ENCODE results near the gene CDC42EP5.
A peak's percentile ranks its signal among the peaks of the same experiment; 100 is the strongest.

The CDC42EP5 gene

GRCh38 chr19:54433697-54434096 lies 39.4 kb downstream of the CDC42EP5 start:
- ChIA-PET CTCF (interaction anchor here (0.7 kb wide), 1 partner anchor 44 kb away, joined by 3 read pairs; no protein-coding TSS in a partner anchor), POLR2A (no interaction called here)
- DNase-seq (ENCODE audit: extremely low spot score): no peak
- TF ChIP-seq CTBP1 (IDR thresholded peaks at IDR 0.05; ENCODE audit: borderline replicate concordance): no peak
- TF ChIP-seq PKNOX1 (IDR thresholded peaks at IDR 0.05): no peak
- TF ChIP-seq L3MBTL2 (conservative IDR thresholded peaks at IDR 0.05): no peak
- no peak for TF ChIP-seq FOXK2 (IDR thresholded peaks at IDR 0.05)
- no peak for TF ChIP-seq NFRKB (IDR thresholded peaks at IDR 0.05)
- no peak for TF ChIP-seq TARDBP (IDR thresholded peaks at IDR 0.05)
- TF ChIP-seq LEF1 (IDR thresholded peaks at IDR 0.05; ENCODE audit: borderline replicate concordance): no peak
- TF ChIP-seq ELF4 (IDR thresholded peaks at IDR 0.05): no peak
- TF ChIP-seq SP1 (IDR thresholded peaks at IDR 0.05): no peak
- TF ChIP-seq FOXA1 (IDR thresholded peaks at IDR 0.05): no peak
- no peak for TF ChIP-seq ARNT (IDR thresholded peaks at IDR 0.05)
- TF ChIP-seq ZNF384 (IDR thresholded peaks at IDR 0.05): no peak
- no peak for TF ChIP-seq SUZ12 (IDR thresholded peaks at IDR 0.05)
- no peak for TF ChIP-seq FOXM1 (IDR thresholded peaks at IDR 0.05; ENCODE audit: borderline replicate concordance)
- no peak for TF ChIP-seq BHLHE40 (IDR thresholded peaks at IDR 0.05; ENCODE audit: borderline replicate concordance)
- TF ChIP-seq HDGF (IDR thresholded peaks at IDR 0.05; ENCODE audit: borderline replicate concordance): no peak

- DNase-seq (ENCODE audit: extremely low spot score): no peak
- TF ChIP-seq FOXM1 (IDR thresholded peaks at IDR 0.05; ENCODE audit: borderline replicate concordance) (no peak), HDGF (IDR thresholded peaks at IDR 0.05; ENCODE audit: borderline replicate concordance) (no peak), L3MBTL2 (conservative IDR thresholded peaks at IDR 0.05) (no peak), SUZ12 (IDR thresholded peaks at IDR 0.05) (no peak), ZNF384 (IDR thresholded peaks at IDR 0.05) (no peak), SP1 (IDR thresholded peaks at IDR 0.05) (no peak), ARNT (IDR thresholded peaks at IDR 0.05) (no peak), FOXK2 (IDR thresholded peaks at IDR 0.05) (no peak), PKNOX1 (IDR thresholded peaks at IDR 0.05) (no peak), CTBP1 (IDR thresholded peaks at IDR 0.05; ENCODE audit: borderline replicate concordance) (no peak), ELF4 (IDR thresholded peaks at IDR 0.05) (no peak), FOXA1 (IDR thresholded peaks at IDR 0.05) (no peak), NFRKB (IDR thresholded peaks at IDR 0.05) (no peak), TARDBP (IDR thresholded peaks at IDR 0.05) (no peak), BHLHE40 (IDR thresholded peaks at IDR 0.05; ENCODE audit: borderline replicate concordance) (no peak), LEF1 (IDR thresholded peaks at IDR 0.05; ENCODE audit: borderline replicate concordance) (no peak)
- ChIA-PET CTCF (no interaction called here), POLR2A (no interaction called here)
Observed at GRCh38 chr19:54432144-54432738, 40.9 kb downstream of the CDC42EP5 start.

GRCh38 chr19:54431255-54431838 lies 41.7 kb downstream of the CDC42EP5 start:
- no peak for DNase-seq (ENCODE audit: extremely low spot score)
- ChIA-PET CTCF (interaction anchor here (0.7 kb wide), 1 partner anchor 8 kb away, joined by 4 read pairs; no protein-coding TSS in a partner anchor), POLR2A (interaction anchor here (1.4 to 3.0 kb wide), 3 partner anchors 17 to 32 kb away, joined by 4 to 23 read pairs (median 10); partner anchors contain the start of genes LENG8 and LENG9)
- no peak for TF ChIP-seq FOXA1 (IDR thresholded peaks at IDR 0.05)
- no peak for TF ChIP-seq L3MBTL2 (conservative IDR thresholded peaks at IDR 0.05)
- TF ChIP-seq FOXM1 (IDR thresholded peaks at IDR 0.05; ENCODE audit: borderline replicate concordance): no peak
- no peak for TF ChIP-seq ELF4 (IDR thresholded peaks at IDR 0.05)
- no peak for TF ChIP-seq SUZ12 (IDR thresholded peaks at IDR 0.05)
- no peak for TF ChIP-seq PKNOX1 (IDR thresholded peaks at IDR 0.05)
- TF ChIP-seq CTBP1 (IDR thresholded peaks at IDR 0.05; ENCODE audit: borderline replicate concordance): no peak
- TF ChIP-seq BHLHE40 (IDR thresholded peaks at IDR 0.05; ENCODE audit: borderline replicate concordance): no peak
- no peak for TF ChIP-seq TARDBP (IDR thresholded peaks at IDR 0.05)
- no peak for TF ChIP-seq NFRKB (IDR thresholded peaks at IDR 0.05)
- no peak for TF ChIP-seq SP1 (IDR thresholded peaks at IDR 0.05)
- no peak for TF ChIP-seq HDGF (IDR thresholded peaks at IDR 0.05; ENCODE audit: borderline replicate concordance)

- ChIA-PET CTCF (interaction anchor here (0.7 kb wide), 1 partner anchor 9 kb away, joined by 4 read pairs; no protein-coding TSS in a partner anchor), POLR2A (interaction anchor here (1.0 to 3.0 kb wide), 4 partner anchors 15 to 33 kb away, joined by 3 to 23 read pairs (median 7); partner anchors contain the start of genes LENG8, LENG9 and TTYH1)
- TF ChIP-seq ELF4 (IDR thresholded peaks at IDR 0.05): no peak
- no peak for TF ChIP-seq LEF1 (IDR thresholded peaks at IDR 0.05; ENCODE audit: borderline replicate concordance)
- no peak for TF ChIP-seq FOXA1 (IDR thresholded peaks at IDR 0.05)
- TF ChIP-seq BHLHE40 (IDR thresholded peaks at IDR 0.05; ENCODE audit: borderline replicate concordance): no peak
- TF ChIP-seq SP1 (IDR thresholded peaks at IDR 0.05): no peak
- no peak for TF ChIP-seq SUZ12 (IDR thresholded peaks at IDR 0.05)
- no peak for TF ChIP-seq HDGF (IDR thresholded peaks at IDR 0.05; ENCODE audit: borderline replicate concordance)
- no peak for TF ChIP-seq PKNOX1 (IDR thresholded peaks at IDR 0.05)
- TF ChIP-seq CTBP1 (IDR thresholded peaks at IDR 0.05; ENCODE audit: borderline replicate concordance): no peak
- peak; percentile 86 for DNase-seq (ENCODE audit: extremely low spot score)
Observed at GRCh38 chr19:54430306-54431254, 42.5 kb downstream of the CDC42EP5 start.

All from HEK293T (cell line).